ENCODE results near the gene ZNF618.

Gene ZNF618

DNA sequence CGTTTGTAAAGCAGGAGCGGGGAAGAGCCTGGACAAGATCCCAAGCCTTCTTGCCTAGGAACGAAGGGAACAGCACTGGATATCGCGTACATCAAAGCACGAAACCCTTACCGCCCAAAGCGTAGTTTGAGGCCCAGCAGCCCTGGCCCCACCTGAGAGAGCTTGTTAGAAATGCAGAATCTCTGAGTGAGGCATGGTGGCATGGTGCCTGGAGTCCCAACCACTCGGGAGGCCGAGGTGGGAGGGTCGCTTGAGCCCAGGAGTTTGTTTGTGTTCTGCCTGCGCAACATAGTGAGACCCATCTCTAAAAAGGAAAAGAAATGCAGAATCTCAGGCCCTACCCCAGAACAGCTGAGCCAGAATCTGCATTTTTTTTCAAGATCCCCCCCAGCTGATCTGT, 111.4 kb downstream of the ZNF618 start:
- DNase-seq (no peak), ATAC-seq (ENCODE audit: insufficient read depth, low read depth) (no peak)
- no peaks in the 10 kb centered on the region for H3K4me1 ChIP-seq (ENCODE audit: insufficient read depth, low read length)
- H3K27me3 ChIP-seq (ENCODE audit: insufficient read depth, low read length, poor library complexity): no peaks in the 10 kb centered on the region
- no peak overlapping the region for H3K4me2 ChIP-seq (ENCODE audit: insufficient read depth, low read length)
- no peak overlapping the region for H2AFZ ChIP-seq (ENCODE audit: low read depth, low read length)
- H4K20me1 ChIP-seq (ENCODE audit: insufficient read depth, low read length): no peaks in the 10 kb centered on the region
- H3K4me3 ChIP-seq (ENCODE audit: low read depth in 1 of 2, low read length in 2 of 2): no peak overlapping the region
- no peak overlapping the region for H3K27ac ChIP-seq (ENCODE audit: low read length)
- no peaks in the 10 kb centered on the region for H3K36me3 ChIP-seq (ENCODE audit: insufficient read depth, low read length)
- H3K79me2 ChIP-seq (ENCODE audit: insufficient read depth, low read length): no peaks in the 10 kb centered on the region
- H3K9ac ChIP-seq (ENCODE audit: low read depth, low read length): no peak overlapping the region
- TF ChIP-seq EZH2 (IDR thresholded peaks at IDR 0.05; ENCODE audit: borderline replicate concordance, low read depth, low read length, severe bottlenecking): no peak
- TF ChIP-seq, protein P1, sequence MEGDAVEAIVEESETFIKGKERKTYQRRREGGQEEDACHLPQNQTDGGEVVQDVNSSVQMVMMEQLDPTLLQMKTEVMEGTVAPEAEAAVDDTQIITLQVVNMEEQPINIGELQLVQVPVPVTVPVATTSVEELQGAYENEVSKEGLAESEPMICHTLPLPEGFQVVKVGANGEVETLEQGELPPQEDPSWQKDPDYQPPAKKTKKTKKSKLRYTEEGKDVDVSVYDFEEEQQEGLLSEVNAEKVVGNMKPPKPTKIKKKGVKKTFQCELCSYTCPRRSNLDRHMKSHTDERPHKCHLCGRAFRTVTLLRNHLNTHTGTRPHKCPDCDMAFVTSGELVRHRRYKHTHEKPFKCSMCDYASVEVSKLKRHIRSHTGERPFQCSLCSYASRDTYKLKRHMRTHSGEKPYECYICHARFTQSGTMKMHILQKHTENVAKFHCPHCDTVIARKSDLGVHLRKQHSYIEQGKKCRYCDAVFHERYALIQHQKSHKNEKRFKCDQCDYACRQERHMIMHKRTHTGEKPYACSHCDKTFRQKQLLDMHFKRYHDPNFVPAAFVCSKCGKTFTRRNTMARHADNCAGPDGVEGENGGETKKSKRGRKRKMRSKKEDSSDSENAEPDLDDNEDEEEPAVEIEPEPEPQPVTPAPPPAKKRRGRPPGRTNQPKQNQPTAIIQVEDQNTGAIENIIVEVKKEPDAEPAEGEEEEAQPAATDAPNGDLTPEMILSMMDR (IDR thresholded peaks at IDR 0.05; ENCODE audit: borderline replicate concordance, extremely low read depth, low read length, poor library complexity, severe bottlenecking): no peak
- no peaks in the 10 kb centered on the region for H3K9me3 ChIP-seq (ENCODE audit: insufficient read depth, low read length, severe bottlenecking)

DNA sequence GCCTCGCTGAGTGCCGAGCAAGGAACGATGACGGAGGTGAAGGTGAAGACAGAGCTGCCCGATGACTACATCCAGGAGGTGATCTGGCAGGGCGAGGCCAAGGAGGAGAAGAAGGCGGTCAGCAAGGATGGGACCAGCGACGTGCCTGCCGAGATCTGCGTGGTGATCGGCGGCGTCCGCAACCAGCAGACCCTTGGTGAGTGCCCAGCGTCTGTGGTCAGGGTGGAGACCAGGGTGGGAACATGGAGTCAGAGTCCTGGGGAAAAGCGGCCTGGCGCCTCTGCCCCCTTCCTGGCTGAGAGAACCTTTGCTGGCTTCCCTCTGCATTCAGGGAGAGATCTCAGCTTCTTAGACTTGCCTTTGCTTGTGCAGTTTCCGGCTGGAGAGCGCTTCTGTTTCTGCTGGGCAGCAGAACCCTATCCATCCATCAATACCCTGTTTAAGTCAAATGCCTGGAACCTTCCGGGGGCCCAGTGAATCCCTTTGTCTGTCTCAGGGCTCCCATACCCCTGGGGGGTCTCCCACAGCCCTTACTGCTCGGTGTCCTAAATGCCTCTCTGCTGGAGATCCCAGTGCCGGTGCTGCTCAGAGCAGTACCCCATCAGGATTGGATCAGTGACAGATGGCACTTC, 112.4 kb downstream of the ZNF618 start:
- no peak for DNase-seq
- H3K36me3 ChIP-seq (ENCODE audit: insufficient read depth, low read length): no peaks in the 10 kb centered on the region
- H3K27me3 ChIP-seq (ENCODE audit: insufficient read depth, low read length, poor library complexity): no peaks in the 10 kb centered on the region
- no peak overlapping the region for H2AFZ ChIP-seq (ENCODE audit: low read depth, low read length)
- no peaks in the 10 kb centered on the region for H3K4me1 ChIP-seq (ENCODE audit: insufficient read depth, low read length)
- no peak overlapping the region for H3K27ac ChIP-seq (ENCODE audit: low read length)
- no peak overlapping the region for H3K4me3 ChIP-seq (ENCODE audit: low read depth in 1 of 2, low read length in 2 of 2)
- no peak overlapping the region for H3K4me2 ChIP-seq (ENCODE audit: insufficient read depth, low read length)
- H4K20me1 ChIP-seq (ENCODE audit: insufficient read depth, low read length): no peaks in the 10 kb centered on the region
- no peak for ATAC-seq (ENCODE audit: insufficient read depth, low read depth)
- no peak for TF ChIP-seq EZH2 (IDR thresholded peaks at IDR 0.05; ENCODE audit: borderline replicate concordance, low read depth, low read length, severe bottlenecking)
- TF ChIP-seq, protein P1 (IDR thresholded peaks at IDR 0.05; ENCODE audit: borderline replicate concordance, extremely low read depth, low read length, poor library complexity, severe bottlenecking): no peak
- H3K9me3 ChIP-seq (ENCODE audit: insufficient read depth, low read length, severe bottlenecking): no peaks in the 10 kb centered on the region
- no peaks in the 10 kb centered on the region for H3K79me2 ChIP-seq (ENCODE audit: insufficient read depth, low read length)
- H3K9ac ChIP-seq (ENCODE audit: low read depth, low read length): no peak overlapping the region

DNA sequence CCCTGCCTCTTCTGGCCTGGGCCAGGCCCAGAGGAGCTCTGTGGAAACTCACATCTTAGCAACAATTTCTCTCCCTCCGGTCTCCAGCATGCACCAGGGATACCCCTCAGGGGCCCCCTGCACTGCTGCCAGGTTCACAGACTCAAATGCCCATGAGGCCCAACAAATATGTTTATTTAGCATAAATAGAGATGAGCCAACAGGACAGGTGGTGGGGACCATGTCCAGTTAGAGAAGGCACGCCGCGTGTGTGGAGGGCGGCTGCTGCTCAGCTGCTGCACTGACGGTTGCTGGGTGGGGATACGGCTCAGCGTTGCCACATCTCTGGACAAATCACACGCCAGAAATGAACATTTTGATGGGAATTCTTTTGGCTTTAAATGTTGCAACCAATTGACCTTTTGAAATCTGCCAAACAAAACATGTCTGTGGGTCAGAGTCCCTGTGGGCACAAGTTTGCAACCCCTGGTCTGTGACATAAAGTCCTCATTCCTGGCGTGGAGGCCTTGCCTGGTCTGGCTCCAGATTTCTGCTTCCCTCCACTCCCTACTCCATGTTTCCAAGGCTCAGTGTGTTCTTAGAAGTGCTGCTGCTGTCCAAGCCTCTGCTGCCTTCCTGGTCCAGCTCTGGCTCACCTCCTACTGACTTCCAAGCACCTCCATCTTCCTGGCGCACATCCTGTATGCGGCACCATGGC, 113.1 kb downstream of the ZNF618 start:
- TF ChIP-seq EZH2 (IDR thresholded peaks at IDR 0.05; ENCODE audit: borderline replicate concordance, low read depth, low read length, severe bottlenecking): no peak
- TF ChIP-seq, protein P1 (IDR thresholded peaks at IDR 0.05; ENCODE audit: borderline replicate concordance, extremely low read depth, low read length, poor library complexity, severe bottlenecking): no peak
- no peaks in the 10 kb centered on the region for H3K36me3 ChIP-seq (ENCODE audit: insufficient read depth, low read length)
- no peak overlapping the region for H3K4me3 ChIP-seq (ENCODE audit: low read depth in 1 of 2, low read length in 2 of 2)
- no peak overlapping the region for H3K9ac ChIP-seq (ENCODE audit: low read depth, low read length)
- no peaks in the 10 kb centered on the region for H3K27me3 ChIP-seq (ENCODE audit: insufficient read depth, low read length, poor library complexity)
- no peaks in the 10 kb centered on the region for H3K4me1 ChIP-seq (ENCODE audit: insufficient read depth, low read length)
- H3K9me3 ChIP-seq (ENCODE audit: insufficient read depth, low read length, severe bottlenecking): no peaks in the 10 kb centered on the region
- DNase-seq: no peak
- no peak overlapping the region for H3K4me2 ChIP-seq (ENCODE audit: insufficient read depth, low read length)
- H3K27ac ChIP-seq (ENCODE audit: low read length): no peak overlapping the region
- ATAC-seq (ENCODE audit: insufficient read depth, low read depth): no peak
- H3K79me2 ChIP-seq (ENCODE audit: insufficient read depth, low read length): no peaks in the 10 kb centered on the region
- no peaks in the 10 kb centered on the region for H4K20me1 ChIP-seq (ENCODE audit: insufficient read depth, low read length)
- H2AFZ ChIP-seq (ENCODE audit: low read depth, low read length): no peak overlapping the region
